Measurements from ENCODE around the gene ASB17. TPM values are rescaled to one million over a fixed set of nuclear protein-coding genes. Genes with fewer than 3 reads are reported as not detected.
"Not testable (repeated sequence)": the region's sequence is repeated elsewhere in the genome, so short reads cannot be mapped to it uniquely, and the experiment has no call there.

The ASB17 gene
- total and polyA plus RNA-seq, 8 donors: not detected

DNA sequence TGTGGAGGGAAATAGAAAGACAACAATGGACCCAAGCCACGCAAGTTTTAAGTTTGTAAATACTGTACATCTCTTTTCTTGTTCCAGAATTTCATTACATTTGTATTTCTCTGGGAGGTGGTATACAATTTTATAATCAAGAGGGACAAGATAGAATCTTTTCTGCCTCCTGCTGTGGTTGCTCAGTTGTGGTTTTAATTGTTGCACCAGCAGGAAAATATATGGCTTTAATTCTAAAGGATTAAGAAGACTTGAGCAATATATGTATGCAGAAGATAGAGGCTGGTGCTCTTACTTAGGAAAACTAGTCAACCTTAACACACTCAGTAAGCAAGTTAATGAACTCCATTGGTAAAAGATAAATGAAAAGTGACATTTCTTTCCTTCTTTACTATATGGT lies 19.8 kb upstream of the ASB17 start:
- Histone ChIP-seq H3K27ac (no peak overlapping the region), H3K4me1 (no peaks in the 10 kb centered on the region), H3K36me3 (no peaks in the 10 kb centered on the region), H3K27me3 (no peaks in the 10 kb centered on the region), H3K4me3 (no peak overlapping the region), H3K9me3 (no peaks in the 10 kb centered on the region)
- TF ChIP-seq, protein P1, sequence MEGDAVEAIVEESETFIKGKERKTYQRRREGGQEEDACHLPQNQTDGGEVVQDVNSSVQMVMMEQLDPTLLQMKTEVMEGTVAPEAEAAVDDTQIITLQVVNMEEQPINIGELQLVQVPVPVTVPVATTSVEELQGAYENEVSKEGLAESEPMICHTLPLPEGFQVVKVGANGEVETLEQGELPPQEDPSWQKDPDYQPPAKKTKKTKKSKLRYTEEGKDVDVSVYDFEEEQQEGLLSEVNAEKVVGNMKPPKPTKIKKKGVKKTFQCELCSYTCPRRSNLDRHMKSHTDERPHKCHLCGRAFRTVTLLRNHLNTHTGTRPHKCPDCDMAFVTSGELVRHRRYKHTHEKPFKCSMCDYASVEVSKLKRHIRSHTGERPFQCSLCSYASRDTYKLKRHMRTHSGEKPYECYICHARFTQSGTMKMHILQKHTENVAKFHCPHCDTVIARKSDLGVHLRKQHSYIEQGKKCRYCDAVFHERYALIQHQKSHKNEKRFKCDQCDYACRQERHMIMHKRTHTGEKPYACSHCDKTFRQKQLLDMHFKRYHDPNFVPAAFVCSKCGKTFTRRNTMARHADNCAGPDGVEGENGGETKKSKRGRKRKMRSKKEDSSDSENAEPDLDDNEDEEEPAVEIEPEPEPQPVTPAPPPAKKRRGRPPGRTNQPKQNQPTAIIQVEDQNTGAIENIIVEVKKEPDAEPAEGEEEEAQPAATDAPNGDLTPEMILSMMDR (IDR thresholded peaks at IDR 0.05): no peak
- ATAC-seq: no peak
- no peak for FAIRE-seq
- intact Hi-C loops (cut with DNase I): no loop called here
- WGBS, 2 donors: 43 to 81% methylated on average over 1 of the region's 1 CpG
- no peak for DNase-seq

DNA sequence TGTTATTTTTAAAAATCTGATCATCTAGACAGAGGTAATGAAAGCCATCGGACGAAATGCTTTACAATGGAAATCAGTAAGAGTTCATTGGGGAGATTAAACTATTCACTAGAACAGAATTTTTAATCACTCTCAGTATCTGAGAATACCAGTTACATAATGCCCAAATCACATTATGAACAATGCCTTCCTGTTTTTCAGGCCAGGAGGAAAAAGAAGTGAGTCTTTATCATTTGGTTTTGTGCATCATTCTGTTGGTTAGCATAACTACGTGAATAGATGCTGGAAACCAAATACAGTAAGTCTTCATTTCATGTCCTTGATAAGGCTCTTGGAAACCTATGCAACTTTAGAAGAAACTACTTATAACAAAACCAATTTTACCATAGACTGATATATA lies 18.0 kb upstream of the ASB17 start:
- Histone ChIP-seq H3K27ac (no peak overlapping the region), H3K4me1 (no peaks in the 10 kb centered on the region), H3K36me3 (no peaks in the 10 kb centered on the region), H3K9me3 (no peaks in the 10 kb centered on the region), H3K27me3 (no peaks in the 10 kb centered on the region), H3K4me3 (no peak overlapping the region)
- ATAC-seq: no peak
- FAIRE-seq: no peak
- TF ChIP-seq, protein P1 (IDR thresholded peaks at IDR 0.05): no peak
- DNase-seq: no peak
- WGBS, 2 donors: 74 to 83% methylated on average over 3 of the region's 3 CpGs
- intact Hi-C loops (cut with DNase I): no loop called here

DNA sequence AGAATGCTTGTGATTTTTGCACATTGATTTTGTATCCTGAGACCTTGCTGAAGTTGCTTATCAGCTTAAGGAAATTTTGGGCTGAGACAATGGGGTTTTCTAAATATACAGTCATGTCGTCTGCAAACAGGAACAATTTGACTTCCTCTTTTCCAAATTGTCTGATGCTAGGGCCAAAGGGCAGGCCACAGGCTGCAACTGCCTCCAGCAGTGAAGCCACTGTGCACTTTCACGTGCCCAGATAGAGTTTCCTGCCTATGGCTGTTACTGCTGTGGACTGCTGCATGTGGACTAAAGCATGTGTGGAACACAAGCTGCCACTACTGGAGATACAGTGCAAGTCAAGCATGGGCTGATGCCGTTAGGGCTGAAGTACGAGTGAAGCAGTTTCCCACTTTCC lies 10.8 kb upstream of the ASB17 start:
- ATAC-seq; H3K4me1 ChIP-seq; intact Hi-C loops (cut with DNase I); H3K27me3 ChIP-seq; DNase-seq; H3K27ac ChIP-seq; H3K36me3 ChIP-seq; FAIRE-seq; H3K9me3 ChIP-seq; H3K4me3 ChIP-seq: not testable (repeated sequence)
- 48 to 59% methylated on average over 4 of the region's 4 CpGs for WGBS, 2 donors

DNA sequence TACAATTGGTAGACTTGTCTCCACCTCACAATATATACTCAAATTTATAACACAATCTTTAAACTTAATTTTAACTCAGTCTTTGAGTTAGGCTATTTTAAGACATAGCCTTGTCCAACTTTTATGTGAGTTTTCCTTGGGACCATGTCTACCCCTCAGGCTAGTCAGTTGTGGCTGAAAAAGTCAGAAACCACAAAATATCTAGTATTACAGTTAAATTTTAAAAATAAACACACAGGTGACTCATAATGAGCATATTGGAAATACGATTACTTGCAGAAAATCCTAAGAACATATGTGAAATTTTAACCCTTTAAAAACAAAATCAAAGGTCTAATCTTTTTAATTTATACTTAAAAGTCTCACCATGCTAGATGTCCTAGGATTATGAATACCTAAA lies 4.8 kb upstream of the ASB17 start:
- FAIRE-seq: no peak
- WGBS, 2 donors: 9 to 19% methylated on average over 1 of the region's 1 CpG
- intact Hi-C loops (cut with DNase I): no loop called here
- no peaks in the 10 kb centered on the region for H3K27me3 ChIP-seq
- no peaks in the 10 kb centered on the region for H3K36me3 ChIP-seq
- no peaks in the 10 kb centered on the region for H3K9me3 ChIP-seq
- DNase-seq: no peak
- no peak overlapping the region for H3K4me3 ChIP-seq
- no peaks in the 10 kb centered on the region for H3K4me1 ChIP-seq
- no peak for ATAC-seq
- H3K27ac ChIP-seq: no peak overlapping the region
- TF ChIP-seq, protein P1 (IDR thresholded peaks at IDR 0.05): no peak

DNA sequence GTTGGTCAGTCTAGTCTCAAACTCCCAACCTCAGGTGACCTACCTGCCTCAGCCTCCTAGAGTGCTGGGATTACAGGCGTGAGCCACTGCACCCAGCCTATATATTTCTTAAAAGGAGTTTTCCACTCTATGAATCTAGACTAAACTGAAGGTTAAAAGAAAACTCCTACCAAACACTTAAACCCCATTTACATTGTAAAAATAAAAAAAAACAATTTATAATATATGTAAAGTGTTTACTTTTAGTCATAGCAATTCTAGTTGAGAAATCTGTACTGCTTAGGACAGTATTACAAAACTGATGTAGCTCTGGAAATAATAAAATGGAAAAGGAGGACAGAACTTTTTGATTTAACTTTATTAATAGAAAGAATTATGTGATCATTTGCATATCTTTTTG lies 9.5 kb downstream of the ASB17 start:
- DNase-seq (no peak), FAIRE-seq (no peak)

More for the DNA sequence above, 9.5 kb downstream of the ASB17 start:
- H3K27me3 ChIP-seq: no peaks in the 10 kb centered on the region
- H3K4me3 ChIP-seq: no peak overlapping the region
- TF ChIP-seq, protein P1 (IDR thresholded peaks at IDR 0.05): no peak
- no peaks in the 10 kb centered on the region for H3K36me3 ChIP-seq
- intact Hi-C loops (cut with DNase I): no loop called here
- H3K27ac ChIP-seq: no peak overlapping the region
- WGBS, 2 donors: 54 to 79% methylated on average over 1 of the region's 1 CpG
- no peaks in the 10 kb centered on the region for H3K4me1 ChIP-seq
- ATAC-seq: no peak
- H3K9me3 ChIP-seq: no peaks in the 10 kb centered on the region
